BJ (cell line): Measurements from ENCODE around the gene BCL7C. TPM values are rescaled to one million over a fixed set of nuclear protein-coding genes. Genes with fewer than 3 reads are reported as not detected.

ENCODE experiments used
- CTCF ChIA-PET: fragments of 350-600 bp; formaldehyde crosslinking; extraction: SDS; loops from one replicate; lab custom pipeline; 2021; ENCODE audit warnings: antibody characterized with exemption, inconsistent platforms; lab: Yijun Ruan, JAX
- POLR2A ChIA-PET: fragments of 300-600 bp; sonication (Branson Sonifier 250); formaldehyde crosslinking; extraction: SDS; loops from one replicate; lab custom pipeline; 2021; ENCODE audit warnings: antibody characterized with exemption; lab: Charles Lee
- DNase-seq: peaks from one replicate; pipeline ENCODE4 v3.0.0-alpha.2; 2011; ENCODE audit warnings: low read depth
- H3K27me3 ChIP-seq: 2 replicates; pipeline ENCODE4 v1.6.0; 2011; ENCODE audit warnings: low read length; ENCODE audit not compliant: control insufficient read depth, insufficient read depth
- H3K36me3 ChIP-seq: 2 replicates; pipeline ENCODE4 v1.5.1; 2011; ENCODE audit warnings: low read length; ENCODE audit not compliant: control insufficient read depth, insufficient read depth
- H3K4me3 ChIP-seq: 2 replicates; pipeline ENCODE4 v1.5.1; 2011; ENCODE audit warnings: low read depth, mild to moderate bottlenecking, control low read depth, low read length
- polyA plus RNA-seq: library from polyadenylated mRNA; depleted of rRNA; stranded (reverse); fragments of >200 nt; gene quantifications from 2 replicates; pipeline ENCODE4 v1.2.3, GENCODE V29; 2011
- TF ChIP-seq, protein P1 (sequence below): IDR thresholded peaks from 2 replicates; pipeline ENCODE4 v1.5.1; 2011; ENCODE audit warnings: low read depth, mild to moderate bottlenecking, control low read depth, inconsistent platforms, low read length, moderate library complexity; ENCODE audit not compliant: insufficient read depth

The BCL7C gene
- polyA plus RNA-seq, 1 experiment: 27.4 TPM

DNA sequence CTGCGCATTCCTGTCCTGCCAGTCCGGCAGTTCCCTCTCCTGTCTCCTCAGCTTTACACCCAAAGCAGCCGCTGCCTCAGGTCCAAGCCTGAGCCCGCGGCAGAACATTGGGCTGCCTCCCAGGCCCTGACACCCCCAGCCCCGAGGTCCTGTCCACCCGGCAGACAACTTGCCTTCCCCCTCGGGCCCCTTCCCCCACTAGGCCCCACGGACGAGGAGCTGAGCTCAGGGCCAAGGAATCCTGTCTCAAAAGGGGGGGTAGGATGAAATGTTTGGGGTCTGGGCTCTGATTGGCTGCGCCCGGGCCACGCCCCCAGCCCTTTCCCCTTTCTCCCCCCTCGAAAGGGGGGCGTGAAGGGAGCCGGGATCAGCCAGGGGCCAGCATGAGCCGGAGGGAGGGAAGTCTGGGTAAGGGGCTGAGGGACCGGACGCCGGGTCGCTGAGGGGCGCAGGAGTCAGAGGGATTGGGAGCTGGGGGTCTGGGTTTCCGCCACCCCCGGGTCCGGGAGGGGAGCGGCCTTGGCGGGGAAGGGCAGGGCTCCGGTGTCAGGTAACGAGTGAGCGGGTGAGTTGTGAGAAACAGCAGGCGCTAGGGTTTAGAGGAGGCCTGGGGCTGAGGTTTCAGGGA, 2.5 kb upstream of the BCL7C start, which contains the start of gene CTF1:
CTF1 (plus strand) TSS at position 354 of the 628 bp plus-strand sequence; CDS start at position 384, 30 bp downstream.
- peak; percentile 65 for DNase-seq
- peak within 1 kb of the TSS; percentile 63 for H3K4me3 ChIP-seq
- TF ChIP-seq, protein P1, sequence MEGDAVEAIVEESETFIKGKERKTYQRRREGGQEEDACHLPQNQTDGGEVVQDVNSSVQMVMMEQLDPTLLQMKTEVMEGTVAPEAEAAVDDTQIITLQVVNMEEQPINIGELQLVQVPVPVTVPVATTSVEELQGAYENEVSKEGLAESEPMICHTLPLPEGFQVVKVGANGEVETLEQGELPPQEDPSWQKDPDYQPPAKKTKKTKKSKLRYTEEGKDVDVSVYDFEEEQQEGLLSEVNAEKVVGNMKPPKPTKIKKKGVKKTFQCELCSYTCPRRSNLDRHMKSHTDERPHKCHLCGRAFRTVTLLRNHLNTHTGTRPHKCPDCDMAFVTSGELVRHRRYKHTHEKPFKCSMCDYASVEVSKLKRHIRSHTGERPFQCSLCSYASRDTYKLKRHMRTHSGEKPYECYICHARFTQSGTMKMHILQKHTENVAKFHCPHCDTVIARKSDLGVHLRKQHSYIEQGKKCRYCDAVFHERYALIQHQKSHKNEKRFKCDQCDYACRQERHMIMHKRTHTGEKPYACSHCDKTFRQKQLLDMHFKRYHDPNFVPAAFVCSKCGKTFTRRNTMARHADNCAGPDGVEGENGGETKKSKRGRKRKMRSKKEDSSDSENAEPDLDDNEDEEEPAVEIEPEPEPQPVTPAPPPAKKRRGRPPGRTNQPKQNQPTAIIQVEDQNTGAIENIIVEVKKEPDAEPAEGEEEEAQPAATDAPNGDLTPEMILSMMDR: no peak
- CTCF ChIA-PET: interaction anchor here (0.8 to 2.9 kb wide), 5 partner anchors 11 to 51 kb away, joined by 3 to 13 read pairs (median 3); no protein-coding TSS in a partner anchor
- H3K36me3 ChIP-seq: no peaks in the 10 kb centered on the region; the same call in 1 of the 2 replicates
- POLR2A ChIA-PET: interaction anchor here (0.5 to 1.2 kb wide), 2 partner anchors 17 to 116 kb away, joined by 5 read pairs; no protein-coding TSS in a partner anchor
- H3K27me3 ChIP-seq: no peaks in the 10 kb centered on the region

DNA sequence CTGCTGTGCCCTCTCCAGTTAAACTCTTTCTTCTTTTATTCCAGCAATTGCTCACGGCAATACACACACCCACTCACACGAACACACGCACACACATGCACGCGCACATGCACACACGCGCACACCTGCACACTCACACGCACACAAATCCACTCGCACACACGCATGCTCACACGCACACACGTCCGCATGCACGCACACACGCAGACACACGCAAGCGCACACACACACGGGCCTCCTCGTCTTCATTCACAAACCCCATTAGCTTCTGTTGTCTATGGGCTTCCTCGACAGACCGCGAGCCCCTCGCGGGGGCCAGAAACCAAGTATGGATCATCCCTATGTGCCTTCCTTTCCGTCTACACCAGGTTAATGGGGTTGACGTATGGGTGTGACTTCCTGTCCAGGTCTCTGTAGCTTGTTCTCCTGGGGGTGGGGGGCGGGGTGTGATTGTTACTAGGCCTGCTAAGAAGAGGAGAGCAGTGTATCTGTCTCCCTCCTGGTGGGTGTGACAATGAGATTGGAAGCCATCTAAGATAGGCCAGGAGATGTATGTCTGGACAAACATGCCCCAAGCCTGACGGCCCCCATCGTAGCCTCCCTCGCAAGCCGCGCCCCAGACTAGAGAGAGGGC, 1.9 kb upstream of the BCL7C start:
- DNase-seq: no peak
- Histone ChIP-seq H3K27me3 (no peaks in the 10 kb centered on the region), H3K36me3 (no peaks in the 10 kb centered on the region; the same call in 1 of the 2 replicates), H3K4me3 (peak overlapping the region; percentile 63)
- TF ChIP-seq, protein P1: no peak
- CTCF ChIA-PET: interaction anchor here (0.6 to 2.9 kb wide), 8 partner anchors 12 to 51 kb away, joined by 3 to 13 read pairs (median 3); no protein-coding TSS in a partner anchor
- POLR2A ChIA-PET: interaction anchor here (1.2 kb wide), 1 partner anchor 115 kb away, joined by 5 read pairs; no protein-coding TSS in a partner anchor

DNA sequence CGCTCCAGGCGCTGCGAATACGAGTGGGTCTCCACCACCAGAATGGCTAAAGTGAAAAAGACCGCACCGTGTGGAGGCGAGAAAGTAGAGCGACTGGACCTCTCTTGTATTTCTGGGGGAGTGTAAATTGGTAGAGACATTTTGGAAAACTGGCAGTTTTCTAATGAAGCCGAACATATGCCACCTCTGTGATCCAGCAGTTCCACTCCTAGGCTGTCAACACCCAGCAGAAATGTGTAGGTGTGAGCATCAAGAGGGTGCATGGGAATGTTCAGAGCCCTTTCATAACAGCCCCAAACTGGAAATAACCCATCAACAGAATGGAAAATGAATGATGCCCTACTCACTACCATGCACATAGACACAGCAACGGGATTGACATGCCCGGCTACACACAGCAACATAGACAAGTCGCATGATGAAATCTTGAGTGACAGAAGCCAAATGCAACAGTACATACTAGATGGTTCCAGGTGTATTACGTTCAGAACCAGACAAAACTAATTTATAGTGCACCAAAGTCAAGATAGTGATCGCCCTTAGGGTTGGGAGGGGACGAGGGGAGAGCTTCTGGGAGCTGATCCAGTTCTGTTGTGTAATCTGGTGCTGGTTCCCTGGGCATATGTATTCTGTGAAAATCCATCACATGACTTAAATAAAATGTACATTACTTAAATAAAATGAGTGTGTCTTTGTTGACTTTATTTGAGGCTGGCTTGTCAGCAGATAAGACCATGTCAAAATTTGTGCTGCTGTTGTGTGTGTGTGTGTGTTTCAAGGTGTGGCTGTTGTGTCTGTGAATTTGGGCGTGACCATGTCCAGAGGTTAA, 877 bp upstream of the BCL7C start:
- ChIA-PET CTCF (interaction anchor here (1.5 kb wide), 1 partner anchor 50 kb away, joined by 4 read pairs; no protein-coding TSS in a partner anchor), POLR2A (no interaction called here)
- TF ChIP-seq, protein P1: no peak

DNA sequence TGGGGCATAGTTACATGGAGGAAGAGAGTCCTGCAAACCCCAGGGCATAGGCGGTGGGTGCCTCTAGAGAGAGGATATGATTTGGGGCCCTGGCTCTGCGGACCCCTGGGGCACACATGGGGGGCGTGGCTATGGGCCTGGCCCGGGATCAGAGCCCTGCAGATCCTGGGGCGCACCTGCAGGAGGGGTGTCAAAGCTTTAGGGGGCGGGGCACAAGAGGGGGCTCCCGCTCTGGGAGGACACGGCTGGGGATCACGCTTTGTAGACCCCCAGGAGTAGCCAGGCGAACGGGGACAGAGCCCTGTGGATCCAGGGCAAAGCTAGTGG, 497 bp downstream of the BCL7C start:
- no peak for DNase-seq
- ChIA-PET CTCF (interaction anchor here (1.5 to 5.9 kb wide), 2 partner anchors 8 to 17 kb away, joined by 3 to 20 read pairs; no protein-coding TSS in a partner anchor), POLR2A (no interaction called here)

More for the DNA sequence above, 877 bp upstream of the BCL7C start:
- Histone ChIP-seq H3K27me3 (no peaks in the 10 kb centered on the region), H3K36me3 (peaks cover 2% of the 10 kb centered on the region), H3K4me3 (peak overlapping the region; percentile 35)
- no peak for DNase-seq

More for the DNA sequence above, 497 bp downstream of the BCL7C start:
- Histone ChIP-seq H3K27me3 (no peaks in the 10 kb centered on the region), H3K4me3 (peak overlapping the region; percentile 80), H3K36me3 (peaks cover 8% of the 10 kb centered on the region)
- TF ChIP-seq, protein P1: no peak
